Activated CD8-positive, alpha-beta memory T cell treated with anti-CD3 and anti-CD28 coated beads, Interleukin-2, amount 50 U/mL, for 1 hour (primary cell): ENCODE measurements around the gene GRHL3.

Source experiments
- DNase-seq: peaks from one replicate; pipeline ENCODE4 v3.0.0-alpha.2; 2020; ENCODE audit errors: extremely low read depth

Gene GRHL3

DNA sequence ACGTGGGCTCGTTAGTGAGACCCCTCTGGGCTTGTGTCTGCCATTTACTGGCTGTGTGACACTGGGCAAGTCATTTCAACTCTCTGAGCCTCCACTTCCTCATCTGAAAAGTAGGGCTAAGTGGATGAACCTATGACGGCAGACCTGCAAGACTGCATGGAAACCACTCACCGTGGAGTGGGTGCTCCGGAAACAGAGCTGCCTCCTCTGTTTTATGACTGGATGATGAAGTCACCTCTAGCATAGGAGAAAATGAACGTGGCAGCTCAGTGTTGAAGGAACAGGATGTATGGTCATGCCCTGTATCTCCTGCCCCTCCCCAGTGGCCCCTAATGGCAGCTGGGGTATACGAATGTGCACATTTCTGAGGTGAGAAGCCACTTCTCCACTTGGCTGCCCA is 53.9 kb downstream of the GRHL3 start:
- no peak for DNase-seq

GRCh38 chr1:24373710-24374109 is 54.6 kb downstream of the GRHL3 start:
- no peak for DNase-seq

DNA sequence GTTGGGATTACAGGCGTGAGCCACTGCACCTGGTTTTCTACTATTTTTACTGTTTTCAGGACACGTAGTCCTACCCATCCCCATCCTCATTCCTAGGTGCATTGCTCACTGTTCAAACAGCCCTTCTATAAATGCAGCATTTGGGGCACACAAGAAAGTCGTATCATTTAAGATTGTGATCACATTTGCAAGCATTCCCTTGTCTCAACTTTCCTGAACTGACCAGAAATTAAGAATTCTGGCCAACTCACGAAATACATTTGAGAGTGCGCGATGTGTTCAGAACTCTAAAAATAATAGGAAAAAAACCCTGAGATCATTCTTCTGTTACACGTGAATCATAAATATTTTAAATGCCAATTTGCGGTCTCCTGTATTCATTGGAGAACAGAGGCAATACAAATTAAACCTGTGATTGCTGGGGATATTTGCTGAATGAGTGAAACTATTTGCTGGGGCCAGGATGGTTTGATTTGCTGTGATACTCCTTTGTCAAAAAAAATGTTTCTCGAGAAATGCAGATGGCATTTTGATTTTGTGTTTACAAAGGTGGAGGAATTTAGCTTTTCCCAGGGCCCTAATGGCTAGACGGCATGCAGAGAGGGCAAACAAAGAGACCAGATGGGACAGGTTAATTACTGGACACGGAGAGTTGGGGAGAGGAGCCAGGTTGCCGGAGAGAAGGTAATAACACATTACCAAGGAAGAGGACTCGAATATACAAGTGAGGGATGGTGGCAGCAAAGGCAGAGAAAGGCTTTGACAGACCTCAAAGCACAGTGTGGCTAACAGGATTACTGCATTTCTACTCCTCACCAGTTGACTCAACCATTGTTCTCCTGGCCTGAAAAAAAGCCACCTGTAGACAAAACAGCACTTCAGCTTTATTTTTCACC is 56.0 kb downstream of the GRHL3 start:
- DNase-seq = no peak

- DNase-seq = no peak
Measured at GRCh38 chr1:24379733-24380315, 60.7 kb downstream of the GRHL3 start.

DNA sequence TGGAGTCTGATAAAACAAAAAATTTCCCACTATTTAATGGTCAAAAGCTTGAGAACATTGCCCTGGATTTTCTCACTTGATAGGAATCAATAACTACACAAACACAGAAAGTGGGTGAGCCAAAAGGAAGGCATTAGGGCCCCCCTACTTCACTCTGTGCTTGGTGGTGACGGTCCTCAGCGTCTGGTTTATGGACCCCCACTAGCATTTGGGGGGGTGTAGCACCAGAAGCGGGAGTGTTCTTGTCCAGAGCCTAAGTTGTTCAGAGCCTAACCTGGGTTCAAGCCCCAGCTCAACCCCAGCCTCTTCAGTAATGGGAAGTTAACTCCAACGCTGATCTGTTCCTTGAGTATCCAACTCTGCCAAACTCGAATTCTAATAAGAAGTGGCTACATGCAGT is 61.4 kb downstream of the GRHL3 start:
- no peak for DNase-seq

GRCh38 chr1:24381256-24381655 is 62.1 kb downstream of the GRHL3 start:
- DNase-seq = no peak

GRCh38 chr1:24382165-24382577 is 63.0 kb downstream of the GRHL3 start:
- no peak for DNase-seq

GRCh38 chr1:24383381-24383940 is 64.3 kb downstream of the GRHL3 start:
- no peak for DNase-seq

- DNase-seq = no peak
Measured at GRCh38 chr1:24384251-24385090, 65.3 kb downstream of the GRHL3 start.

DNA sequence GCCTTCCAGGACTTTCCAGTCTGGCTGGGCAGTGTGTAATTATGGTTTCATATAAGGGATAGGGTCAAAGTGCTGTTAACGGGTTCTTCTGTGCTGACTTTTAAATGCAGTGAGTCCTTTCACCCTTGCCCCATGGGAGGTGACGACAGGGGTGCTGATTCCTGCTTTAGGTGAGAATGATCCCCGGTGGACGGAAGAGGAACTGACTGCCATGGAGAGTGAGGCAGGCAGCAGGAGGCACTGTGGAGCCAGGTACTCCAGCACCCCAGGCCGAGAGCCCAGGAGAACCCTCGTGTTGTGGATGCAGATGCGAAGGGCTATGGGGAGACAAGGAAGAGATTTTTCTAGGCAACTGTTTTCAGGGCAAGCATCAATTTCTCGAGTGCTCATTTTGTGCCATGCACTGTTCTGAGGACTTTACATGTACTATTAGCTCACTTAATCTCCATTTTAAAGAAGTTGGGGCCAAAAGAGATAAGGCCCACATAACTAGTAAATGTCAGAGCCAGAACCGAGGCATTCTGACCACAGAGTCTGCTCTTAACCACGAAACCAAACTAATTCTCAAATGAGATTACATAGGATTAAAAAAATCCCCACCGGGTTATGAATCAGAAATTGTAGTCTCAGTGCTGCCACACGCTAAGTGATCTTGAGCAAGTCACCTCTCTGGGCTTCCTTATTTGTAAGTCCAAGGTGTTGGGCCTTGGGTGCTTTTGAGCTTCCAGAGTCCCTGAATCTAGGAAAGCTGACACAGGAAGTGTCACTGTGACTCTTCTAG is 66.2 kb downstream of the GRHL3 start:
- DNase-seq = no peak

GRCh38 chr1:24386241-24386640 is 67.1 kb downstream of the GRHL3 start:
- DNase-seq = no peak

- no peak for DNase-seq
Measured at GRCh38 chr1:24386931-24387330, 67.8 kb downstream of the GRHL3 start.

- DNase-seq = no peak
Measured at GRCh38 chr1:24387636-24388175, 68.5 kb downstream of the GRHL3 start.

- no peak for DNase-seq
Measured at GRCh38 chr1:24388331-24388885, 69.3 kb downstream of the GRHL3 start.

GRCh38 chr1:24389231-24389678 is 70.1 kb downstream of the GRHL3 start:
- DNase-seq = no peak

GRCh38 chr1:24390924-24391782 is 72.0 kb downstream of the GRHL3 start:
- no peak for DNase-seq

DNA sequence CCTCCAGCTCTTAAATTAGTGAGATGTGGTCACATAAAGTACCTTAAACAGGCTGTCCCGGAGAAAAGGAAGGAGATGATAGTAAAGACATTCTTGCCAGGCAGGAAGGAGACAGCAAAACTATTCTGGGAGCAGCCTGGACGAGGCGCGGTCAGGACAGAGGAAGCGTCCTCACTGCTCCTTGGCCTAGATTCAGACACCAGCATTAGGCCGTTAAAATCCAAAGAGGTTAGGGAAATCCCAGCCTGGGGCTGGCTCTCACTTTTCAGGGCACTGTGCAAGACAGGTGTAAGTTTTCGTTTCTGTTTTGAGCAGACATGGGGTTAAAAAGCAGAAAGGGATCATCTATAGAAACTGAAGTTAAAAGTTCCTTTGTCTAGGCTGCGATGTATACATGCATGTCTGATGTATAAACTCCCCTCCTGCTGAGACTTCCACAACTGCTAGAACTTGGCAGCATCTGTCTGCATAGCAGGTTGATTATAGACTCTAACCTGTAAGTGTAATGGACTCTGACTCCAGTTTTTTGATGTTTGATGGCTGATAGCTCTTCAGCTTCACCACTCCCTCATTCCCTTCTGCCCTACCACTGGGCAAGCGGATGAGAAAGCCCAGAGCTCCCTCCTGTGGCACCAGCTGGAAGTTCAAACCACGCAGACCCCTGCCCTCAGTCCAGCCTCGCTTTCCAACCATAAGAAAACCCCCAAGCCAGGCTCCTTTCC is 72.9 kb downstream of the GRHL3 start:
- DNase-seq = no peak

- DNase-seq = no peak
Measured at GRCh38 chr1:24392604-24392946, 73.4 kb downstream of the GRHL3 start.

GRCh38 chr1:24392982-24393650 is 74.0 kb downstream of the GRHL3 start:
- no peak for DNase-seq
